Calu3 (cell line): ENCODE data around the gene CAMSAP1. TPM values are rescaled to one million over a fixed set of nuclear protein-coding genes. Genes with fewer than 3 reads are reported as not detected.

Source experiments
- BruUV-seq: library from RNA; stranded (reverse); fragments of 400-500 nt; replicated peaks from 2 replicates; lab custom pipeline; 2021; lab: Mats Ljungman, UMichigan
- CTCF ChIA-PET: fragments of 300-600 bp; sonication (Branson Sonifier 250); formaldehyde crosslinking; loops from one replicate; lab custom pipeline; 2022; ENCODE audit warnings: antibody characterized with exemption; lab: Charles Lee
- DNase-seq: peaks from one replicate; pipeline ENCODE4 v3.0.0; 2022
- H3K27ac Mint-ChIP-seq: one replicate; pipeline ENCODE4 v1.8.0; 2022; ENCODE audit warnings: mixed read lengths; ENCODE audit not compliant: unreplicated experiment
- H3K27me3 Mint-ChIP-seq: one replicate; pipeline ENCODE4 v1.8.0; 2022; ENCODE audit warnings: mixed read lengths; ENCODE audit not compliant: unreplicated experiment
- H3K36me3 Mint-ChIP-seq: one replicate; pipeline ENCODE4 v1.8.0; 2022; ENCODE audit warnings: mild to moderate bottlenecking, moderate library complexity, mixed read lengths; ENCODE audit not compliant: insufficient read depth, unreplicated experiment
- H3K4me1 Mint-ChIP-seq: one replicate; pipeline ENCODE4 v1.8.0; 2022; ENCODE audit warnings: mild to moderate bottlenecking, low read depth, mixed read lengths; ENCODE audit not compliant: unreplicated experiment
- H3K4me3 Mint-ChIP-seq: one replicate; pipeline ENCODE4 v1.8.0; 2022; ENCODE audit warnings: mild to moderate bottlenecking, low read depth, moderate library complexity, mixed read lengths; ENCODE audit not compliant: unreplicated experiment
- H3K9me3 Mint-ChIP-seq: one replicate; pipeline ENCODE4 v1.8.0; 2022; ENCODE audit warnings: low read depth, mixed read lengths; ENCODE audit not compliant: unreplicated experiment
- intact Hi-C: fragments of 100-400 bp; cut with micrococcal nuclease; formaldehyde crosslinking; loops from one replicate; pipeline ENCODE4 v1.10.0; 2022; ENCODE audit not compliant: unreplicated experiment
- total RNA-seq: library from RNA; stranded (reverse); gene quantifications from 2 replicates; pipeline ENCODE4 v1.2.3, GENCODE V29; 2022
- TF ChIP-seq, protein P1 (sequence below): fragments of 200-600 bp; IDR thresholded peaks from one replicate; pipeline ENCODE4 v1.8.0; 2022; ENCODE audit warnings: antibody characterized with exemption; ENCODE audit not compliant: unreplicated experiment

CAMSAP1 gene
- total RNA-seq, 1 experiment from 2014 or later = 28.1 TPM

DNA sequence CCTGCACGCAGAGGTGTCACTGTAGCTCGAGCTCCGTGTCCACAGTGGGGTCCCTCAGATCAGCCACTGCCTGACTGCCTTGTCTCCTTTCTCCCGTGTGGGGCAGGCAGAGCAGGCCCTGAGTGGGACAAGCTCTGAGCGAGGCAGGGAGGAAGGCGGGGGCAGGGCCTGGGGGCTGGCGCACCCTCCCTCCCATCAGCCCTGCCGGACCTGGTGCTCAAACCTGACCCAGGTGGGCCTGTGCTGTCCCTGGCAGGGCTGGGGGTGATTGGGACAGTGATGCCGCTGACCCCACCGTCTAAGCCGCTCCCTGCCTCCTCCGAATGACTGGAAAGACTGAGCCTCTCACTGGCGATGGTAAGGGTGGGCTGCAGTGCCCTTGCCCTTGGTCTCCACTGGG is 144.4 kb downstream of the CAMSAP1 start:
- Mint-ChIP-seq H3K4me1 (no peaks in the 10 kb centered on the region), H3K36me3 (no peaks in the 10 kb centered on the region), H3K9me3 (no peaks in the 10 kb centered on the region), H3K27me3 (peaks cover 9% of the 10 kb centered on the region), H3K4me3 (no peak overlapping the region), H3K27ac (no peak overlapping the region)
- CTCF ChIA-PET = no interaction called here
- intact Hi-C loops = no loop called here
- BruUV-seq = no TSS peak
- no peak for DNase-seq
- TF ChIP-seq, protein P1, sequence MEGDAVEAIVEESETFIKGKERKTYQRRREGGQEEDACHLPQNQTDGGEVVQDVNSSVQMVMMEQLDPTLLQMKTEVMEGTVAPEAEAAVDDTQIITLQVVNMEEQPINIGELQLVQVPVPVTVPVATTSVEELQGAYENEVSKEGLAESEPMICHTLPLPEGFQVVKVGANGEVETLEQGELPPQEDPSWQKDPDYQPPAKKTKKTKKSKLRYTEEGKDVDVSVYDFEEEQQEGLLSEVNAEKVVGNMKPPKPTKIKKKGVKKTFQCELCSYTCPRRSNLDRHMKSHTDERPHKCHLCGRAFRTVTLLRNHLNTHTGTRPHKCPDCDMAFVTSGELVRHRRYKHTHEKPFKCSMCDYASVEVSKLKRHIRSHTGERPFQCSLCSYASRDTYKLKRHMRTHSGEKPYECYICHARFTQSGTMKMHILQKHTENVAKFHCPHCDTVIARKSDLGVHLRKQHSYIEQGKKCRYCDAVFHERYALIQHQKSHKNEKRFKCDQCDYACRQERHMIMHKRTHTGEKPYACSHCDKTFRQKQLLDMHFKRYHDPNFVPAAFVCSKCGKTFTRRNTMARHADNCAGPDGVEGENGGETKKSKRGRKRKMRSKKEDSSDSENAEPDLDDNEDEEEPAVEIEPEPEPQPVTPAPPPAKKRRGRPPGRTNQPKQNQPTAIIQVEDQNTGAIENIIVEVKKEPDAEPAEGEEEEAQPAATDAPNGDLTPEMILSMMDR = no peak

DNA sequence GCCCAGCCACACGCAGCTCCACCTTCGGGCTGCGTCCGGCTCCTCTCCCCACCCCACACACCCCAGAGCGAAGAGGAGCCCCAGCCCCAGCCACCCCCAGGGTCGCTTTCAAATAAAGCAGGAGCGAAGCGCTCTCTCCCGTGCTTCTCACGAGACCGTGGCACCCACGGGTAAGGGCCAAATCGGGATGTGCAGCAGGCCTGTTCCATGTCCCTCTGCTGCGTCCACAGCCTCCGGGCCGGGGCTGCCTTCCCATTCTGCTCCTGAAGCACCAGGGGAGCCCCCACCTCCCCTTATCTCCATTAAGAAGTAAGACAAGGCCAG is 145.5 kb downstream of the CAMSAP1 start:
- no peak overlapping the region for H3K27ac Mint-ChIP-seq
- intact Hi-C loops = no loop called here
- BruUV-seq = no TSS peak
- CTCF ChIA-PET = no interaction called here
- H3K36me3 Mint-ChIP-seq = no peaks in the 10 kb centered on the region
- no peaks in the 10 kb centered on the region for H3K4me1 Mint-ChIP-seq
- DNase-seq = no peak
- TF ChIP-seq, protein P1 = no peak
- H3K27me3 Mint-ChIP-seq = peaks cover 19% of the 10 kb centered on the region
- no peak overlapping the region for H3K4me3 Mint-ChIP-seq
- no peaks in the 10 kb centered on the region for H3K9me3 Mint-ChIP-seq

DNA sequence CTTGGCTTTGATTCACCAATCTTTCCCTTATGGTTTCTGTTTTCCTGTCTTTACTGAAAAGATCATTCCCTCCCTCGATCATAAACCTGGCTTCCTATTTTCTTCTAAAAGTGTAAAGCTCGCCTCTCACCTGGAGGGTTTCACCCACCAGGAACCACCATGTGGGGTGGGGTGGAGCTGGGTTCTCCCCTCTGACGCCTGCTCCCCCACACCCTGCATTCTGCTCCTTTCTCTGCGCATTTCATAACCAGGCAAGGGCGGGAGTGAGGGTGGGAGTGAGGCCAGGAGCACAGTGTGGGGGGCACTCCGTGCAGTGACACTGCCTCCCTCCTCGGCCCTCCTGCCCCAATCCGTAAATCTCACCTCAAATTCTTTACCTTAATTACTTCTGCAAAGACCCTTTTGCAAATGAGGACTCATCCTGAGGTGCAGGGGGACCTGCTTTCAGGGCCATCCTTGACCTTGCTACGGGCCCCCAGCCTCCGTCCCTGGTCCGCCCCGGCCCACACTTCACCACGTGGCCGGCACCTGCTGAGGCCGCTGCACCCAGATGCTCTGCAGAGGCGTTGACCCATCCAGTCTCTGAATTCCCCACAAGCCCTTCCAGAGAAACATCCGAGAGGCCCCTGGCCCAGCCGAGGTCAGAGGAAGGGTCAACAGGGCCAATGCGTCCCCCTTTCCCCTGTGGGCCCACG is 146.0 kb downstream of the CAMSAP1 start:
- H3K36me3 Mint-ChIP-seq = no peaks in the 10 kb centered on the region
- no peak for DNase-seq
- H3K9me3 Mint-ChIP-seq = no peaks in the 10 kb centered on the region
- TF ChIP-seq, protein P1 = no peak
- H3K4me1 Mint-ChIP-seq = no peaks in the 10 kb centered on the region
- CTCF ChIA-PET = no interaction called here
- peaks cover 24% of the 10 kb centered on the region for H3K27me3 Mint-ChIP-seq
- no peak overlapping the region for H3K4me3 Mint-ChIP-seq
- intact Hi-C loops = no loop called here
- H3K27ac Mint-ChIP-seq = no peak overlapping the region
- BruUV-seq = no TSS peak

DNA sequence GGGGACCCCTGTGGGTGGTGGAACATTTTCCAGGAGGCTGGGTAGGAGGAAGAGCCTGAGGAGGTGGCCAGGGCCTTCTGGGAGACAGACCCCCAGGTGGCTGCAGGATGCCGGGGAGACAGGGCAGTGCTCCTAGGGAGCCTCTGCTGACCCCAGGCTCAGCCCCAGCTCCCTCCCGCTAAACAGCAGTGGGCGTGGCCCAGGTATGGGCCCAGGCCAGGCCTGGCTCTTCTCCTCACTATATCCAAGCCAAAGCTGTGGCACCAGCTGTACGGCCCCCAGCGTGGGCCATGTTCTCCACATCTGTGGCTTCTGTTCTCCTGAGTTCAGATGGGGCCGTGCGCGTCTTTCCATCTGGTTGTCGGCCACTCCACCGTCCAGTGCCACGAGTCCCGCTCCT is 146.9 kb downstream of the CAMSAP1 start:
- CTCF ChIA-PET = no interaction called here
- intact Hi-C loops = no loop called here
- H3K36me3 Mint-ChIP-seq = no peaks in the 10 kb centered on the region

More for the DNA sequence above, 146.9 kb downstream of the CAMSAP1 start:
- H3K4me1 Mint-ChIP-seq = no peaks in the 10 kb centered on the region
- no TSS peak for BruUV-seq
- H3K4me3 Mint-ChIP-seq = no peak overlapping the region
- H3K27me3 Mint-ChIP-seq = peaks cover 29% of the 10 kb centered on the region
- TF ChIP-seq, protein P1 = no peak
- no peak for DNase-seq
- H3K9me3 Mint-ChIP-seq = no peaks in the 10 kb centered on the region
- no peak overlapping the region for H3K27ac Mint-ChIP-seq
